ENCODE measurements around the gene DCANP1.
A peak's percentile ranks its signal among the peaks of the same experiment; 100 is the strongest.

DCANP1 gene

DNA sequence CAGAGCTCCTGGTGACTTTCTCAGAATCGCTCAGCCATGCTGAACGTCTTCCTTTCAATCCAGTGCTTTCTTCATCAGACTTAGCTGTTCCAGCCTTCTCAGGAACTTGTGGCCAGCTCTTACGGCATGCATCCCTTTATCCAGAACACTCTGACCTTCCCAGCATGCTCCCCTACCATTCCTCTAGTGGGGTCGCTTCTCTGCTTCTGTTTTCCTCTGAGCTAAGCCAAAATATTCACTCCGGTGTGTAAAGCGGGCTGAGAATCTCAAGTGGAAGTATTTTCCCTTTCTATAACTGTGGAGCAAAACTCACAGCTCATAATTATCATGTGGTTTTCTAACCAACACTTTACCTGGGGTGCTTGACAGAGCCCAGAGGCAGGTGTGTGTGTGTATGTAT is 6.2 kb downstream of the DCANP1 start:
- DNase-seq: no peak

DNA sequence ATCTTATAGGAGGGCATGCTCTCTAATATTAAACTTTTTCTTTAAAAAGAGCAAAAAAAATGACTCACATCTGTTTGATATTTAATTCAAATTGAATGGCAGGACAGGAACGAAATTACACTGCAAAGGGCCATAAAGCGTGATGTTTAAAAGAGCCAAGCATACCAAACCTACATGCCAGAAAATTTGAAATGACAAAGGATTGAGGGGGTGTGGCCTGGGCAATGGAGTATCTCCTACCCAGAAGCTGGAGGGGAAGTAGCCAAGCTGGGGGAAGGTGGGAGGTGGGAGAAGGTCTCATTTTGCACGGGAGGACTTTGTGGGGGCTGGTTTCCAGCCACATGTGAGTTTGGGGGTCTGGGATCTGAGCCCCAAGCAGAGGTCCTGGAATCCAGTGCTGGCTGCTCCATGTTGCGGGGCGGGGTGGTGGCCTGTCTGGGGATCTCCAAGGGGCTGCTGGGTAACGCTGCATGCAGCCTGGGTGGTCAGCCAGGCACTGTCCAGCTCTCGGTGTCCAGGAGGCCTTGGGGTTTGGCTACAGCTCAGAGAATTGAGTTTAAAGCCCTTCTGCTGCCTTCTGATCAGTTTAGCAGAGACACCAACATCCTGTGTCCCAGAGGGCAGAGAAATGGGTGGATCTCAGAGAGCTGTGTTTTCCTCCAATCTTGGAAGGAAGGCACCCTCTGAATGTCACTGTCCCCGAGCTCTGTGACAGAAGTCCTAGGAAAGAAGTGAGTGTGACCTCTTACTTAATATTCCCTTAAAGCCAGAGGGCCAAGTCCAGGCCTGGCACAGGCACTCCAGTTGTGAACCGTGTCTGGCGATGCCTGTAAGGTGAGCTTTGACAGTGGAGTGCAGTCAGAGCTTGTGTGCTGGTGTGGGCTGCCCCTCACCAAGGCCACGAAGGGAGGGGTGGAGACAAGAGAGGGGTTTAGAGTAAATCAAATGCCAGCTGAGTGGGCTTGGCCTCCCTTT is 7.6 kb downstream of the DCANP1 start:
- DNase-seq: no peak

DNA sequence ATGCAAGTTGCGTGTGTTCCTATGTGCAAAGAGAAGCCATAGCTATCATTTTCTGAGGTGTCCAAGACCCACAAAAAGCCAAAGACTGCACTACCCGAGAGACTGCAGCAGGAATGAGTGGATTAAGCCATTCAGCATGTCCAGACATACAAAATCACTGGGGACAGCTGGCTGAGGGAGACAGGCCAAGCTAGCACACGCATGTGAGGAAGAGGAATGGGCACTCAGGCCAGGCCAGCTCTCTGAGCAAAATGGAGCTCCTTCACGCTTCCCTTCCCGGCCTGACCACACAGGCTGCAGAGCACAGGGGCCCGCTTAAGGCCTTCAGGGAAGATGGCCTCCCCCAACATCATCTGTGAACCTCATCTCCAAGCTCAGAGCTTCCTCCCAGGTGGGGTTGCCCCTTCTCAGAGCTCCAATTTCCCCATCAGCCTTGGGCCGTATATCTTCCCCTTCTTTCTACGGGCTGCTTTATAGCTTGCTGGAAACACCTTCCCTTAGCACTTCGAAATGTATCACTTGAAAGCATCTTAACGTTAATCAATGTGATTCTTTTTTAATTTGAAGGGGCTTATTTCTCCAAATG is 8.4 kb downstream of the DCANP1 start:
- DNase-seq: no peak

DNA sequence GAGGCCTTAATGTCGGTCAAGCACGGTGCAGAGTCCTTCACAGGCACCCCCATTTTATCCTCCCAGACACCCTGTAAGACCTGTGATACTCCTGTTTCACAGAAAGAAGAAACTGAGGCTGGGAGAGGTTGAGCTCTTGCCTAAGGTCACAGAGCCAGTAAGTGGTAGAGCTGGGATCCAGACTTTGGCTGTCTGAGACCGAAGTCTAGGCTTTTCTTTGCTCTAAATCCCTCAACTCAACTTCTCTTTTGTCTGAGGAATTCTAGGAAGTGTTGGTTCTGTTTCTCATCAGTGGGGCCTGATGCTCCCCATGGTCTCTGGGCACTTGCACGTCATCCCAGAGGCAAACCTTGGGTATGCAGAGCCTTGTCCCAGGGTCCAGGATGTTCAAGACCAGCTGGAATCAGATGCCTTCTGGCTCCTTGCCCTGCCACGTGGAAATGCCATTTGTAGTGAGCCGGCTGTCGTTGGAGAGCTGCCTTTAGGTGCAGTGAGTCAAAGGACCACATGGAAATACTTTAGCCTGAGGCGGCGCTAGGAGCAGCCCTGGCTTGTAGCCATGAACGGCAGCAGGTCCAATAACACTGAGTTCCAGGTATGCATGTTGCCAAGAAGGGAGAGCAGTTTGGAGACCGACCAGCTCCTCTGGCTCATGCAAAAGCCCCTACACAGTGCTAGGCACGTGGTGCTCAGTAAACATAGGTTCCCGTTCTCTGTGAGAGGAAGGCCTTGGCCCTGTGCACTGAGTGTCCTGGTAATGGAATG is 9.2 kb downstream of the DCANP1 start:
- DNase-seq: peak; percentile 84

DNA sequence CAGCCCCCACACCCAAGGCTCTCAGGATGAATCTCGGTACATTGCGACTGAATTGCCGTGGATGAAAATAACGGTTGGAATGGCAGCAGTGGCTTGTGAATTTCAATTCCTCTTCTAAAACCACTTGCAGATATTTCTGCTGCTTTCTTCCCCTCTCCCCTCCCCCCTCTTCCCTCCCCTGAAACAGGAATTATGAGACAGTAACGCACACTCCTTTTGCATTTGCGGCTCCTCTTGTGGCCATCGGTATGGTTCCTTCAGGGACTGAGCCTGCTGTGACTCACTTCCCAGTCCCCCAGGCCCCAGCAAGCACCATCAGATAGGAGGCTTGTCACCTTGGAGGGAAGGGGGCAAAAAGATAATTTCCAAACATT is 9.7 kb downstream of the DCANP1 start:
- DNase-seq: peak; percentile 57

DNA sequence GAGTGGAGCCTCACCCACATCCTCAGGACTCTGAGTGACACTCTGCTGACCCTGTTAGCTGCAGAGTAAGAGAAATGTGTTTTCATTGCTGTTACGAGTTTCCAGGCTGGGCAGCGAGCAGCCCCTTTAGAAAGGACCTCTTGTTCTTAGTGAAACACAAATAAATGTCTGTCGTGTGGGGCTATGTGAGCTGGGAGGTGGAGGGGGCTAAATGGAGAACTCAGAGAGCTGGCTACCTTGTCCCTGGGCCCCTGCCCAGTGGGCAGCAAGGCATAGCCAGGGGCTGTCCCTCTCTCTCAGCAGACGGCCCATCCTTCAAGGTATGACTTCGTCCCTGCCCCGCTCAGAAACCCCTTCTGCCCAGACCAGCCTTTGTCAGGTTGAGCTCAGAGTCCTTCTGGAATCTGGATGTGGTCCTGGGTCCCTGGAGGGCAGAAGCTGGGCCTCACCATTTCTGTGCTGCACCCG is 10.2 kb downstream of the DCANP1 start:
- DNase-seq: no peak

DNA sequence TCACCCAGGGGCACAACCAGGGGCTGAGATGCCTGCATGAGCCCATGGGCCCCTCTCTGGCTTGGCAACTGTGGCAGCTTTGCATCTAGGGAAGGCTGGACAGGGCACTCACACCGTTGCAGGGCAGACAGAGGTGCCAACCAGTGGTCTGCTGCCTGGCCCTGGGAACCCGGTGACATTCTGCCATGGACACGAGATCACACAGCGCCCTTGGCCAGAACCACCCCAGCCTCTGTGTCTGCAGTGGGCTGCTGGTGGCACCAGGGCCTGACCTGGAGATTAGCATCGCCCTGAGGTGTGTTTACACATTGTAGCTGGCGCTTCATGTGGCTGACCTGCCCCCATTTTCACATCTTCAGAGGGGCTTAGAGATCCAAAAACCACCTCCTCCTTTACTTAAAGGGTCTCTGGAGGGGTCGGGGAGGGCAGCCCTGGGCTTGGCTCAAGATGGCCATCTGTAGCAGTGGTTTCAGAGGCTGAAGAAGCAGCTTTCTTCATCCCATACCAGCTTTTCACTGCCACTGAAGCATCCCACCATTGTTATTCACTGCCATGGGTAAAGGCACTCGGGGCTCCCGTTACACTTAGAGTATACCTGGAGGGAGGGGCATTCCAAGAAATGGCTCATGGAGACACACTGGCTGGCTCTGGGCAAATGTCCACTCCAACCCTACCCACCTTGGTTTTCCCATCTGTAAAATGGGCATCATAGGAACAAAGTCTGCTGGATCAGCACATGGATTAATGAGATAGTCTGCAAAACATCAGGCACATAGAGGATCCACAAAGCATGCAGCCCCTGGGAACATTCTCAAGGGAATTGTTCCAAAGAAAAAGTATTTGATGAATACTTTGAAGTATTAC is 11.4 kb downstream of the DCANP1 start:
- DNase-seq: no peak

DNA sequence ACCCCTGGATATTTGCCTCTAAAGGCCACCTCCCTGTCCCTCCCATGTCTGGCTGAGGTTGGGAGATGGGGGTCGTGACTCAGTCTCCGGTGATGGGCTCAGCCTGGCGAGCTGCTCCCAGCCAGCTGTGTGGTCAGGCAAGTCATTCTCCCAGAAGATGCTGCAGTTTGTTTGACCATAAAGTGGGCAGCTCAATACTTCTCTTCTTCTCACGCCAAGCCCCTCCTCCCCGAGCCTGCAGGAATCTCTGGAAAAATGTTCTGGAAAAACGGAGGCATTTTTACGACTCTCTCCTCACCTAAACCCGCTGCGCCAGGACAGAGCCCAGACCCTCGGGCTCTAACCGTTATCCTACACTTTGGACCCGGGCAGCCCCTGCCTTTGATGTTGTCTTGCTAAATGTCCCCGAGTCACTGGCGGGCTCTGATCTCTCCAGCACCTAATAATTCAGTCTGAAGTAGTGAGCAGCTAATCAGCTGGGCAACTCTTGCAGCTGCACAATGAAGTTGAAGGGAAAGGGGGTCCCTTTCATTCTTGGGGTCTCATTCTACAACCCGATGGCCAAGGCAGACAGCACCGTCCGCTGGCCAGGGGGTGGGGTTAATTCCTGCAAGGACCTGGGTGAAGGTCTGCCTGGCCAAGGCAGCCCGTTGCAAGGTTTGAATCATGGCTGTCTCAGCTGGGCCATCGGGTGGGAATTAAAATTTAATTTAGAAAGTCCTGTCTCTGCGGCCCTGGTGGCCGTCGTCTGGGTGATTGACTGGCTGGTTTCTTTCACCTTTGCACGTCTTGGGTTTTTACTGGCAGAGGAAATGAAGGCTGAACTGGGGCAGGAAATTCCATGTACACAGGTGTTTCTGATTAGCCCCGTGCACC is 12.3 kb downstream of the DCANP1 start:
- no peak for DNase-seq

DNA sequence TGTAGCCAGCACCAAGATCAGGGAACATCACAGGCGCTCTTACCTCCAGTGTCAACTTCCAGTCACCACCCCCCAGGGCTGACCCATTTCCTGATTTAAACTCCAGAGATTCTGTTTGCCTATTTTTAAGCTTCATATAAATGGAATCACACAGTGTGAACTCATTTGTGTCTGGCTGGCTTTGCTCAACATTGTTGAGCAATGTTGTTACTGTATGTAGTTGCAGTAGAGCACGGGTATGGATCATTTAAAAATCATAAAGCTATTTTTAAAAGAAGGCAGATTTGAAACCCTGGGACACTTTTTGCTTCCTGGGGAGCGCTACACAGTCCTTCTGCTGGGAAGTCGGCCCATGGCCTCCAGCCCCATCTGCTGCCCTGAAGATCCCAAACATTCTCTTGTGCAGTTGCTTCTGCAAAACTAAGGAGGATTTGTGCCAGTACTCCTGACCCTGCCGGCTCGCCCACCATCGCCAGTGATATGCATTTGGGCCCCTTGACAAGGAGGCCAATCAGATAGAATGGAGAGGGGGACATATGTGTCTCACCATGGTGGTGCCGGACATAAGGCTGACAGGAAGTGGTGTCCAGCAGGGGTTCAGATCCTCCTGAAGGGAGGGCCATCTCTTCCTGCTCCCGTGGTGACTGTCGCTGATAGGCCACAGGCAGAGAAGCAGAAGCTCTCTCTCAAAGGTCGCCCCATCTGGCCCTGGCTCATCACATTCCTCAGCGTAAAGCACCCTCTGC is 13.3 kb downstream of the DCANP1 start:
- DNase-seq: peak; percentile 24

DNA sequence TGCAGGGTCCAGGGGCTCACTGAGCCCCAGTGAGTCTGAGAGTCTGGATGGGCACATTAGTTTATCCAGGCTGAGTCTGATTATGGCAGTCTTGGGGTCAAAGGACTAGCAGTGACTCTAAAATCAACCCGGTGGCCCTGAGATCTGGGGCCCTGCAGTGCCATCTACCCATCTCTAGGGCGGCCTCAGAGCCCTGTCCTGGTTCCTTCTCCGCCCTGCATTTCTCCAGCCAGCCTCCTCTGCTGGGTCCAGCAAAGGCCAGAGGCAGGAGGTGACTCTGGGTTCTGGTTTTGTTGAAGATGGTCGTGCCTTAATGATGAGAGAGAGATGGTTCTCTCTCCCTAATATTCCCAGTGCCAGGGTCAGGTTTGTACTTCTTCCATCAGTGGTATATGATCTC is 15.0 kb downstream of the DCANP1 start:
- DNase-seq: no peak

DNA sequence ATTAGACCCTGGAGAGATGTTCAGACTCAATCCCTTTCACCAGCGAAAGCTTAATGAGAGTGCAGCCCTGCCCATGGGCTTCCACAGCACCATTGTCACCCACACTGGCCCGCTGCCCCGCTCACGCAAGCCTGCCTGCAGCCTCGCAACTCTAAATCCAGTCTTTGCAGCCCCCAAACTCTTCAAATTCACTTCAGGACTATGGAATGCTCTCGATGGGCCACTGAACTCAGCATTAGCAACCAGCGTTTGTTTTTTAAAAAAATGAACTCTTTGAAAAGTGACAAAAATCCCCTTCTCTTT is 17.1 kb downstream of the DCANP1 start:
- DNase-seq: no peak

DNA sequence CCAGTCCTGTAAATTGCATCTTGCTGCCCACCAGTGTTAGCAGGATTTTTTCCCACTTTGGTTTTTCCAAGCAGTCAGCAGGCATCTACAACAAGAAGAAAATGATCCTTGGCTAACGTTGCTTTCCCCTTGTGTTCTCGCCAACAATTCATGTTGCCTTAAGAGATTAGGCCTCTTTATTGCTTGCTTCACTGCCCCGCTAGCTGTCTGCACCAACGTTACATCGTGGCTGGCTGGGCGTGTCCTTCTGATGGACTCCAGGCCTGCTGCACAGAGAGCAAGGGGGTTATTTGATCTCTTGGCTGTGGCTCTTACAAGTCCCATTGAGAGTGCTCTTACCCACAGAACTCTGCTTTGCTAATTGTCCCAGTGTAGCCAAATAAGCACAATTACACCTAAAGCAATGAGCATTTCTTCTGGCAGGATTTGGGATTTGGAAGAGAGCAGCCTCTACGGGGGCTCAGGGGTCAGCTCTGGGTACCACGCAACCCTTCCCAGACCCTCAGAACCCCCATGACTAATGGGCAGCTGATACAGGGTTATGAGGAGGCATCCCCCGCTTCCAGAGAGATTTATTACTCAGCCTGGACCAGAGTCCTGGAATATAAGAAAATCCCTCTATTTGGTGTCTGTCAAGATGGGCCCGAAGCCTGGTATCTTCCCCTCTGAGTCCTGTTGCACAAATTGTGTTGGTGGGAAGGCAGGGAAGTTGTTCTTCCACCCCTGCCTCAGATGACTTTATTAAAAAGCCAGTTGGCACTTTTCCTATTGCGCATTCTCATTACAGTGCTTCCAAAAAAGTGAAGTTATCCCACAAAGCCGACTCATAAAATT is 17.6 kb downstream of the DCANP1 start:
- DNase-seq: no peak

DNA sequence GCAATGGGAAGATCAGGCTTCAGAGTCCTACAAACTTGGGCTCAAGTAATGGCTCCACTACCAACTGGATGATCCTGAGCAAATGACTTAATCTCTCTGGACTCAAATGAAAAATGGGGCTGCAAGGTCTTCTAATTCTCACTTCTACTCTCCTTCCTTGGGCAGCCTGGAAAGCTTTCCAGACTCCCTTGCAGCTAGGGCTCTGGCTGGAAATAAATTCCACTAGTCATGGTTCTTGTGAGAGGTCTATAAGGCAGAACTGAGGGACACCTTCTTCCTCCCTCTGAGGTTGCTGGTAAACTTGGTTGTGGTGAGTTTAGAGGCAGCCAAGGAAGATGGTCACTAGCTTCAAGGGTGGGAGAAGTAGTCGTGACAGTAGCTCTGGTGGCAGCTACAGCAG is 18.6 kb downstream of the DCANP1 start:
- no peak for DNase-seq

DNA sequence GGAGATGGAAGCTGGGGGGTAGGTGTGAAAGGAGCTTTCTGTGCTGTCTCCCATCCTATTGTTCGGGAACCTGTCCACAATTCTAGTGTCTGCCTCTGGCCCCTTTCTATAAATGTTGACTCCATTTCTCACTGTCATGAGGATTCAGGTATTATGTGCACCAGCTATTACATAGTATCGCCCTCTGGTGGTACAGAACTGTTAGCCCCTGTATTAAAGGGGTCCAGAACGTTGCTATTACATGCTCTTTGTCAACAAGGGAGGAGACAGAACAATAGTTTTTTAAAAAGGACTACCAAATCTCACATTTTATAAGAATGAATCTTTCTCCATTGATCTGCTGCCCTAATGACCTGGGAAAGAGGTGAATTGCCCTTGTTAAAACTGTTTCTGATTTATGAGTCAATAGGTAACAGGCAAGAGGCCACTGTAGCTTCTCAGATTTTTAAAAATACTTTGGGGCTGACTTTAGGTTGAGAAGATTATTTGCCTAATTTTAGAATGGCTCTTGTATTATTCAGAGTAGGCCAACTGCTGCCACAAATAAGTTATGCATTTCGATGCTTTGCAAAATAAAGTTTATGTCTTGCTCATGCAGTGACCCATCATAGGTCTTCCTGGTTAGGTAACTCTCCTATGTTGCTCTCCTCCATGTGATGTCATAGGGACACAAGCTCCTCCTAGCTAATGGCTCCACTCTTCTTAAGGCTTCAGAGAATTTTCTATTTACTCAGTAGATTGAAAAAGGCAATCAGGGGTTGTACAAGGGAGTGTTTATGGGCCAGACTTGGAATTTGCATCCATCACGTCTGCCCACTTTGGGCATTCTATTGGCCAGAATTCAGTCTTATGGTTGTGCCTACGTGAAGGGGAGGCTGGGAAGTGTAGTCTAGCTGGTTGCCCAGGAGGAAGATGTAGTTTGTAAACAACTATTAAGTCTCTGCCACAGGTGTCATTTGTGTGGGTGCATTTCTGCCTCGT is 20.8 kb downstream of the DCANP1 start:
- peak; percentile 49 for DNase-seq

DNA sequence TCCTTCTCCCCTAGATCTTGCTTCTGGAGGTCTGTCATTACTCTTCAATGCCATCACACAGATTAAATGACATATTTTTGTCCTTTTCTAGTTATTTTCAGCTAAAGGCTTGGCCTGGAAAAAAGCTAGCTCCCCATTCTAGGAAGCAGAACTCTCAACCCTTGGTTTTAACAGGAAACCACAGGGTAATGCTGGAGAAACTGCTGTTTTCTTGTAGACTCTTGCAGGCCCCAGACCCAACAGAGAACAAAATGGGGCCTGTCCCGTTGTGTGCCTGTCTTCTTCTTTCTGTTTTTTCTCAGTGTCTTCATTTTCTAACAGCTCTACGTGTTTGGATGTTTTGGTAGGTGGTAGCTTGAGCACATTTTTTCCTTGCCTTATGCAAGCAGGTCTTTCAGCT is 21.5 kb downstream of the DCANP1 start:
- no peak for DNase-seq

DNA sequence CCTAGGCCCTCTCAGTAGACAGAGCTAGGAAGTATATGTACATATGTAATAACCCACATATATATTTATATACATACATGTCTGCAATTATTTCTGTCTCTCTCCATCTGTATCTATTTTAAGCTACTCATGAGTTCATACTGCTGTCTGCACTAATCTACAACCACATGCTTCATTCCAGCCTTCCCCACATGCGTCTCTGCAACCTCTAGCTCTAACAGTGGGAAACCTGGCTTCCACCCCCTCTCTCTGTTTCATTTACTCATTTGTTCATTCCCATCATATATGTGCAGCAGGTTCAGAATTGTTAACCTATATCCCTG is 23.3 kb downstream of the DCANP1 start:
- DNase-seq: no peak

DNA sequence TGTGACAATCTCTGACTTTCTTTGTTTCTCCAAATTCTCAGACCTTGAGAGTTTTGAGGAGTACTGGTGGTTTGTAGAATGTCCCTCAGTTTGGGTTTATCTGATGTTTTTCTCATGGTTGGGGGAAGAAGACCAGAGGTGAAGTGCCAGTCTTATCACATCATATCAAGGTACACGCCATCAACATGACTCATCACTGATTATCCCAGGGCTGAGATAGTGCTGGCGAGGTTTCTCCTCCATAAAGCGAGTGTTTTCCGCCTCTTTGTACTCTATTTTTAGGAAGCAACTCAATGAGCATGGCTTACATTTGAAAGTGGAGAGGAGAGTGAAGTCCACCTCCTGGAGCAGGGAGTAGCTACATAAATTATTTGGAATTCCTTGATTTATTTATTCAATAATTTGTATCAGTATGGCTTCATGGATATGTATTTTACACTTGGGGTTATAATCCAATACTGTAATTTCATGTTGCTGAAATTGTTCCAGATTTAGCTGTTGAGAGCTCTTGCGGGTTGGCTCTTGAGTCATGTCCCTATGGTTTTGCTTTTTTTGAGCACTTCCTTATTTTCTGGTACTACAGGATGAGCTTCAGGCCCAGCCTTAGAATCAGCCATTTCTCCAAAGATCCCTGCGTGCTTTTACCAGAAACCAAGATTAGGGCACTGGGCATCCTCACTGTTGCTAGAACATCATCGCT is 23.9 kb downstream of the DCANP1 start:
- DNase-seq: no peak

DNA sequence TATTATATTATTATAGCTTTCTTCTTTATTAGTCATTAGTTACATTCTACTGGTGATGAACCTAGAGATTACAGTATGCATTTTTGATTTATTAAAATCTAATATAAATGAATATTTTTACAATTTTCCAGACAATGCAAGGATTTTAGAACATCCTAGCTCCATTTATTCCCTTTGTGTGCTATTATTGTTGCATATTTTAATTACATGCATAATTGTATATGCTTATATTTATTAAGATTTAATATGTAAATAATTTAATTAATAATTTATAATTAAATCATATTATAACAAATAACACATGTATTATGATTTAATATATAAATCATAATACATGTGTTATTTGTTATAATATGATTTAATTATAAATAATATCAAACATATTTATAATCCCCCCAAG is 24.7 kb downstream of the DCANP1 start:
- DNase-seq: no peak
